HT-29 (cell line): Measurements from ENCODE around the gene ARHGEF39. TPM values are rescaled to one million over a fixed set of nuclear protein-coding genes. Genes with fewer than 3 reads are reported as not detected.
"Not testable (repeated sequence)": the region's sequence is repeated elsewhere in the genome, so short reads cannot be mapped to it uniquely, and the experiment has no call there.

Experiments
- DNase-seq: peaks from one replicate; pipeline ENCODE4 v3.0.0-alpha.2; 2015; ENCODE audit warnings: low spot score
- total RNA-seq: library from RNA; depleted of rRNA; stranded (reverse); fragments of >200 nt; shearing (Covaris generic); gene quantifications from 2 replicates; pipeline ENCODE4 v1.2.3, GENCODE V29; 2014

Gene ARHGEF39
- total RNA-seq, 1 experiment from 2014 or later = 23.4 TPM

GRCh38 chr9:35651956-35652828 is 12.8 kb downstream of the ARHGEF39 start:
- peak; percentile 14 for DNase-seq

- DNase-seq = no peak
Measured at GRCh38 chr9:35650341-35651158, 14.4 kb downstream of the ARHGEF39 start, which contains the start of gene SIT1. Gene SIT1 (minus strand): TSS chr9:35650931. CDS start chr9:35650853, 78 bp downstream.

- no peak for DNase-seq
Measured at GRCh38 chr9:35649431-35650340, 15.3 kb downstream of the ARHGEF39 start.

DNA sequence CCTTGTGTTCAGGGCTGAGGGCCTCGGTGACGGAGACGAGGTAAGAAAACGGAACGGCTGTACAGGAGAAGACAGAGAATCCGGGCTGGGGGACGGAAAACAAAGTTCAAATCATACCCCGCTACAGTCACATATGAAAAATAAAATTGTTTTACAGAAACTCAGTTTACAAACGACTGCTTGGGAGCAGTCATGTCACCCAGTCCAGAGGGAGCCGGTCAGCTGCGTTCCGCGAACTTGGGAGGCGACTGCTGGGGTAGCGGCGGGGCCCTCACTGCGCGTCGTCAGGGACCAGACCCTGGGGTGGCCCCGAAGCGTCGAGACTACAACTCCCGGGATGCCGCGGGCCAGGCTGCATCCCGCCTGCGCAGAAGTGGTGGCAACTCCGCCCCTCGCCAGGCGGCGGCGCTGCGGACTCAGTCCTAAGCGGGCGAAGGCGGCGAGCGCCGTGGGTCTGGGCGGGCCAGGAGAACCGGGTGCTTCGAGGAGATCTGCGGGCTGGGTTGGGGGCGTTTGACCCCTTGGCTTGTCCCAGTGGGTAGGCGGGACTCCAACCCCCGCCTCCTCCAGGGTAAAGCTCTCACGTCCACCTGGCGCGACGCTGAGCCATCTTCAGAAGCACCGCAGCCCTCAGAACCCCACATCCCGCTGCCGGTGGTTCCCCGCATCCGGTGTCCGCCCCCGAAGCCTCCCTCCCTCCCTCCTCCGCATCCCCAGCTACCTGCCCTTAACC is 18.3 kb downstream of the ARHGEF39 start:
- peak; percentile 95 for DNase-seq

GRCh38 chr9:35646153-35646532 is 18.9 kb downstream of the ARHGEF39 start:
- DNase-seq = peak; percentile 67

- not testable (repeated sequence) for DNase-seq
Measured at GRCh38 chr9:35645736-35646135, 19.3 kb downstream of the ARHGEF39 start.

- DNase-seq = no peak
Measured at GRCh38 chr9:35643046-35643445, 21.9 kb downstream of the ARHGEF39 start.

- DNase-seq = not testable (repeated sequence)
Measured at GRCh38 chr9:35641478-35641877, 23.5 kb downstream of the ARHGEF39 start.

DNA sequence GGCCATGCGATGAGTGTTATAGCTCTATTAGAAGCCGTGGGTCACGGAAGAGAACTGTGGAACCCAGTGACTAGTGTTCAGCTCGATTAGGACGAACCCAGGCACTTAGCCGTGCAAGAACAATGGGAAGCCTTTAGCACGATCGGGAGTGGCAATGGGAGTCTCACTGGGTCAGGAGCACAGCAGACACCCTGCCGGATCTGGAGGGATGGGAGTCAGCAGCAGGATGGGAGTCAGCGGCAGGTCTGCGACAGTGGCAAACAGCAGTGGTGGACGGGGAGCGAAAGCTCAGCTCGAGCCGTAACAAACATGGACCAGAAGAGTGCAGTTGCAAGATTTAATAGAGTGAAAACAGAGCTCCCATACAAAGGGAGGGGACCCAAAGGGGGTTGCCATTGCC is 24.6 kb downstream of the ARHGEF39 start:
- DNase-seq = not testable (repeated sequence)

DNA sequence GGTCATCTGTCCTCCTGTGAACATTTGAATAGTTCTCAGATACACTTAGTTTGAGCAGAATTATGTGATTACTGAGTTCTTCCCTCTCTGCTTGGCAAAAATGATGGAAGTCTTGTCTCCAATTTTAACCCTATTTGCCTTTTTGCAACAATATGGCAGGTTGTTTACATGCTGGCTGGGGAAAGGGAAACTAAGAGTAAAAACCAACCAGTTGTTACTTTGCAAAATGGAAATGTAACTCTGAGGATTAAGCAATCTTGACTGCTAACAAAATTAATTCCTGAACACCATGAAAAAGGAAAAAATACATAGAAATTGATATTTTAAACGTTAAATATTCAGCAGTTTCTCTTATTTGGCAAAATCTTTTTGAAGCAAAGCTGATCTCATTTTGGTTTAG is 25.4 kb downstream of the ARHGEF39 start:
- DNase-seq = no peak

GRCh38 chr9:35639225-35639624 is 25.8 kb downstream of the ARHGEF39 start:
- DNase-seq = not testable (repeated sequence)

DNA sequence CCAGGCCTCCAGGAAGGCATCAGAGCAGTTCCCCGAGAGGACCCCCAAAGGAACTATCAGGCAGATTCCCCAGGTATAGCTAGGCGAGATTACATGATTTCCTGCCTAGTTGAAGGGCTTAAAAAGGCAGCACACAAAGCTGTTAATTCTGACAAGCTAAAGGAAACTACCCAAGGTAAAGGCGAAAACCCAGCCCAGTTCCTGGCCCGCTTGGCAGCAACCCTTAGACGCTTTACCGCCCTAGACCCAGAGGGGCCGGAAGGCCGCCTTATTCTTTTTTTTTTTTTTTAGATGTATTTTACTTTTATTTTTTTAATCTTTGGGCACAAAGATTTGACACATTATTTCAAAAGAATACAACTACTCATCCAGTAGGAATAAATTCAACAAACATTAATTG is 26.2 kb downstream of the ARHGEF39 start:
- DNase-seq = not testable (repeated sequence)

DNA sequence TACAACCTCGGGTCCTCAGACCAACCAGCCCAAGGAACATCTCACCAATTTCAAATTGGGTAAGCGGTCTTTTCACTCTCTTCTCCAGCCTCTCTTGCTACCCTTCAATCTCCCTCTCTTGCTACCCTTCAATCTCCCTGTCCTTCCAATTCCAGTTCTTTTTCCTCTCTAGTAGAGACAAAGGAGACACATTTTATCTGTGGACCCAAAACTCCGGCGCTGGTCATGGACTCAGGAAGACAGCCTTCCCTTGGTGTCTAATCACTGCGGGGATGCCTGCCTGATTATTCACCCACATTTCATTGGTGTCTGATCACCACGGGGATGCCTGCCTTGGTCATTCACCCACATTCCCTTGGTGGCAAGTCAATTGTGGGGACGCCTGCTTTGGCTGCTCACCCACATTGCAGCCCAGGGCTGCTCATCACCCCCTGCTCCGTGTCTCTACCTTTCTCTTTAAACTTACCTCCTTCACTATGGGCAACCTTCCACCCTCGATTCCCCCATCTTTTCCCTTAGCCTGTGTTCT is 27.5 kb downstream of the ARHGEF39 start:
- DNase-seq = not testable (repeated sequence)

GRCh38 chr9:35636877-35637246 is 28.1 kb downstream of the ARHGEF39 start:
- not testable (repeated sequence) for DNase-seq

DNA sequence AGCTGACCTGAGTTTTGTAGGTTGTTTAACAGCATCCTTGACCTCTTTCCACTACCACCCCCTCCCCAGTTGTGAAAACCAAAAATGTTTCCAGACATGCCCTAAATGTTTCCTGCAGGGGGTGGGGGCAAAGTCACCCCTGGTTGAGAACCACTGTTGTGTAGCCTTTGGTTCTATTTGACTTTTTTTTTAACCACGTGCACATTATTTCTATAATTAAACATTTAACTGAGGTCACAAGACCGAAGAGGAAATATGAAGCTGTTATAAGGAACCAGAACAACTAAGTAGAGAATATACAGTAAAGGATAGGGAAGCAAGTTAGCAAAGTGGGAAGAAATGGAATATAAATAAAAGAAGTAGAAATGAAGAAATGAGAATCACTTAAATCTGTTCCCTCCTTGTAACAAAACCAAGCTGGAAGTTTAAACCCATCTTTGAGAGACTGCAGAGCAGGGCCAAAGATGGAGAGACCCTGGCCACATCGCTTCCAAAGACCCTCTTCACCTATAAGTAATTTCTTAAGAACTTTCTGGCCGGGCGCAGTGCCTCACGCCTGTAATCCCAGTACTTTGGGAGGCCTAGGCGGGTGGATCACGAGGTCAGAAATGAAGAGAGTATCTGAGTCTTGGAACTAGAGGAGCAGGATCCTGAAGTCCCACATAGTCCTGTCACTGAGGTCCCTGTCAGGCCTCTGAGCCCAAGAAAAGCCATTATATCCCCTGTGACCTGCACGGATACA is 28.7 kb downstream of the ARHGEF39 start:
- DNase-seq = no peak

GRCh38 chr9:35635730-35636129 is 29.3 kb downstream of the ARHGEF39 start:
- DNase-seq = no peak

GRCh38 chr9:35629597-35629996 is 35.4 kb downstream of the ARHGEF39 start:
- DNase-seq = no peak

GRCh38 chr9:35628389-35628991 is 36.5 kb downstream of the ARHGEF39 start:
- DNase-seq = no peak

DNA sequence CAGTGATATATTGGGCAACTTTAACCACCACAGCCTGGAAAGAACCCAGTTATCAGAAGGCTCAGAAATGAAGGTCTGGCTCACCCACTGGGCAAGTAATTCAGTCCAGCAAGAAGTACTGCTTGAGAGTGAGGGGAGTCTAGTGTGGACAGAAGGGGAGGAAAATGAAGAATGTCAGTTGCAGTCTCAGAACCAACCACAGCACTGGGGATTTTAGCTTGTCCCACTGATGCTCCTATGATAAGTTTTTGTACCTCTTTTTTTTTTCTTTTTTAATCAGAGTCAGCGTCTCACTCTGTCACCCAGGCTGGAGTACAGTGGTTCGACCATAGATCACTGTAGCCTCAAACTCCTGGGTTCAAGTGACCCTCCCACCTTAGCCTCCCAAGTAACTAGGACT is 37.4 kb downstream of the ARHGEF39 start:
- DNase-seq = no peak
